MM.1S (cell line): ENCODE data around the gene RPUSD2.

Experiments
- DNase-seq: peaks from one replicate; pipeline ENCODE4 v3.0.0-alpha.2; 2015
- H2AFZ ChIP-seq: fragments of 300-600 bp; sonication (generic); 2 replicates; pipeline ENCODE4 v1.6.0; 2016; ENCODE audit warnings: antibody characterized with exemption, low read length
- H3F3A ChIP-seq: fragments of 300-600 bp; sonication (generic); 2 replicates; pipeline ENCODE4 v1.6.1; 2016; ENCODE audit warnings: mild to moderate bottlenecking, antibody characterized with exemption, low read length, moderate library complexity, mixed read lengths; ENCODE audit not compliant: insufficient read depth
- H3K27ac ChIP-seq: fragments of 300-600 bp; sonication (generic); 2 replicates; pipeline ENCODE4 v1.5.1; 2016; ENCODE audit warnings: mild to moderate bottlenecking, low read length
- H3K27me3 ChIP-seq: fragments of 300-600 bp; sonication (generic); replicated peaks from 2 replicates; pipeline ENCODE4 v1.6.0; 2016; ENCODE audit warnings: low read length; ENCODE audit not compliant: insufficient read depth
- H3K36me3 ChIP-seq: fragments of 300-600 bp; sonication (generic); replicated peaks from 2 replicates; pipeline ENCODE4 v1.6.1; 2016; ENCODE audit warnings: mild to moderate bottlenecking, low read length, mixed read lengths; ENCODE audit not compliant: insufficient read depth
- H3K4me1 ChIP-seq: fragments of 300-600 bp; sonication (generic); 2 replicates; pipeline ENCODE4 v1.6.1; 2016; ENCODE audit warnings: low read length, mixed read lengths
- H3K4me2 ChIP-seq: fragments of 300-600 bp; sonication (generic); 2 replicates; pipeline ENCODE4 v1.6.0; 2016; ENCODE audit warnings: low read depth, low read length
- H3K4me3 ChIP-seq: fragments of 300-600 bp; sonication (generic); 2 replicates; pipeline ENCODE4 v1.5.1; 2016; ENCODE audit warnings: low read length, mixed read lengths
- H3K79me2 ChIP-seq: fragments of 300-600 bp; sonication (generic); 2 replicates; pipeline ENCODE4 v1.6.1; 2016; ENCODE audit warnings: mixed run types, low read length, mixed read lengths
- H3K9ac ChIP-seq: fragments of 300-600 bp; sonication (generic); 2 replicates; pipeline ENCODE4 v1.6.1; 2016; ENCODE audit warnings: low read length, mixed read lengths
- H3K9me2 ChIP-seq: fragments of 300-600 bp; sonication (generic); replicated peaks from 2 replicates; pipeline ENCODE4 v1.6.1; 2016; ENCODE audit warnings: mild to moderate bottlenecking, low read length, mixed read lengths; ENCODE audit not compliant: insufficient read depth
- H3K9me3 ChIP-seq: fragments of 300-600 bp; sonication (generic); replicated peaks from 2 replicates; pipeline ENCODE4 v1.6.1; 2016; ENCODE audit warnings: mild to moderate bottlenecking, low read length, mixed read lengths; ENCODE audit not compliant: insufficient read depth
- H4K20me1 ChIP-seq: fragments of 300-600 bp; sonication (generic); 2 replicates; pipeline ENCODE4 v1.6.1; 2016; ENCODE audit warnings: mild to moderate bottlenecking, low read length, moderate library complexity, mixed read lengths; ENCODE audit not compliant: insufficient read depth
- CTCF ChIP-seq: fragments of 300-600 bp; sonication (generic); IDR thresholded peaks from 2 replicates; pipeline ENCODE4 v1.5.1; 2016; ENCODE audit warnings: antibody characterized with exemption, low read length, mixed read lengths
- EZH2 ChIP-seq: fragments of 300-600 bp; sonication (generic); optimal IDR thresholded peaks from 2 replicates; pipeline ENCODE3; 2017; ENCODE audit warnings: low read depth, mild to moderate bottlenecking, antibody characterized with exemption, low read length, mixed read lengths
- EZH2phosphoT487 ChIP-seq: fragments of 300-600 bp; sonication (generic); IDR thresholded peaks from 2 replicates; pipeline ENCODE4 v1.6.1; 2018; ENCODE audit warnings: antibody characterized with exemption, low read length

The RPUSD2 gene

GRCh38 chr15:40603935-40604334 is 34.8 kb downstream of the RPUSD2 start:
- H3K4me1 ChIP-seq, result no peaks in the 10 kb centered on the region
- no peaks in the 10 kb centered on the region for H4K20me1 ChIP-seq
- TF ChIP-seq EZH2phosphoT487, result no peak
- no peak for TF ChIP-seq EZH2
- TF ChIP-seq CTCF, result no peak
- H3K27ac ChIP-seq, result no peak overlapping the region
- H3K36me3 ChIP-seq, result no peaks in the 10 kb centered on the region; the same call in 1 of the 2 replicates
- H3K79me2 ChIP-seq, result peaks cover 70% of the 10 kb centered on the region
- H3K9ac ChIP-seq, result no peak overlapping the region
- no peaks in the 10 kb centered on the region for H3K9me2 ChIP-seq
- no peak overlapping the region for H2AFZ ChIP-seq
- DNase-seq, result no peak
- no peak overlapping the region for H3K4me3 ChIP-seq
- no peak overlapping the region for H3K4me2 ChIP-seq
- no peaks in the 10 kb centered on the region for H3K27me3 ChIP-seq
- H3K9me3 ChIP-seq, result no peaks in the 10 kb centered on the region
- H3F3A ChIP-seq, result no peaks in the 10 kb centered on the region

DNA sequence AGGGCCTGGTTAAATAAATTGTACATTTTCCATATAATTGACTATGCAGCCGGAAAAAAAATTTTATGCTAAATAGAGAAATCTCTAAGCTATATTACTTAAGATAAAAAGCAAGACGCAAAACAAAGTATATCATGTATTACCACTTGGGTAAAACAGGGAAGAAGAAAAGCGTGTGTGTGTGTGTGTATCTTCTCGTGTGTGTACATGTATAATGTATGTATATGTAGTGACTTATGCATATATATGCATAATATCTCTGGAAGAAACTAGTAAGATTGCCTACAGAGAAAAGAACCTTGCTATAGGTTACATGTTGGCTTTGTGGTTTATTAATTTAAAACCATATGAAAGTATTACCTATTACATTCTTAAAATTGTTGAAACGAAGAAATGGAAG is 44.0 kb downstream of the RPUSD2 start:
- Histone ChIP-seq H3K9me2 (no peaks in the 10 kb centered on the region), H3K27ac (no peak overlapping the region), H3K9me3 (no peaks in the 10 kb centered on the region), H3K4me3 (no peak overlapping the region), H3K9ac (no peak overlapping the region), H3K79me2 (no peaks in the 10 kb centered on the region), H3K4me1 (no peaks in the 10 kb centered on the region), H3K36me3 (no peaks in the 10 kb centered on the region; the same call in 1 of the 2 replicates), H3F3A (no peaks in the 10 kb centered on the region), H2AFZ (no peak overlapping the region), H4K20me1 (no peaks in the 10 kb centered on the region), H3K27me3 (no peaks in the 10 kb centered on the region), H3K4me2 (no peak overlapping the region)
- DNase-seq, result no peak
- TF ChIP-seq EZH2 (no peak), CTCF (no peak), EZH2phosphoT487 (no peak)

DNA sequence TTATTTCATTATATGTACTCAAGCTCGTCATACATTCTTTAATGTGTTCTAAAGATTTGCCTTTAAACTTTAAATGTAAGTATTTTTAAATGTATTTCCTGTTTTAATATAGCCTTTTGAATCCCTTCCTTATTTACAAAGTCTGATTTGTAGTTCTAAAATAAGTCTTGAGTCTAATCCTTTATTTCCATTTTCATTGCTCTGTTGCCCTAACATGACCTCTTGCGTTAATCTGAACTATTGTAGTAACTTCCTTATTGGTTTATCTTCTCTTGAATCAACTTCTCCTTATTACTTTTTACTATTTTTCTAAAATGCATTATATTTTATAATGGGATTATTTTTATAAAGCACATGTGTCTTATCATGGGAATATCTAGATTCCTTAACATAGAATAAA is 48.9 kb downstream of the RPUSD2 start:
- H3K27ac ChIP-seq, result no peak overlapping the region
- H3K36me3 ChIP-seq, result no peaks in the 10 kb centered on the region; the same call in 1 of the 2 replicates
- DNase-seq, result no peak

More for the DNA sequence above, 48.9 kb downstream of the RPUSD2 start:
- no peaks in the 10 kb centered on the region for H3K27me3 ChIP-seq
- H3K9me2 ChIP-seq, result no peaks in the 10 kb centered on the region
- no peaks in the 10 kb centered on the region for H3K79me2 ChIP-seq
- no peaks in the 10 kb centered on the region for H4K20me1 ChIP-seq
- H3K9me3 ChIP-seq, result no peaks in the 10 kb centered on the region
- H3K4me2 ChIP-seq, result no peak overlapping the region
- no peaks in the 10 kb centered on the region; the same call in 1 of the 2 replicates for H3F3A ChIP-seq
- no peak overlapping the region for H3K4me3 ChIP-seq
- no peak overlapping the region for H2AFZ ChIP-seq
- TF ChIP-seq EZH2, result no peak
- TF ChIP-seq CTCF, result no peak
- no peak for TF ChIP-seq EZH2phosphoT487
- H3K9ac ChIP-seq, result no peak overlapping the region
- no peaks in the 10 kb centered on the region for H3K4me1 ChIP-seq
